Endothelial cell (in vitro differentiated cells): ENCODE data around the gene XYLT1. TPM values are rescaled to one million over a fixed set of nuclear protein-coding genes. Genes with fewer than 3 reads are reported as not detected.

Experiments used
- DNase-seq: peaks from one replicate; pipeline ENCODE4 v3.0.0; 2021; ENCODE audit warnings: low spot score
- H3K27ac Mint-ChIP-seq: one replicate; pipeline ENCODE4 v1.8.0; 2021; ENCODE audit warnings: mixed read lengths, inconsistent platforms; ENCODE audit not compliant: unreplicated experiment
- H3K27me3 Mint-ChIP-seq: one replicate; pipeline ENCODE4 v1.8.0; 2021; ENCODE audit warnings: mild to moderate bottlenecking, moderate library complexity, mixed read lengths, inconsistent platforms; ENCODE audit not compliant: unreplicated experiment
- H3K36me3 Mint-ChIP-seq: one replicate; pipeline ENCODE4 v1.8.0; 2021; ENCODE audit warnings: mild to moderate bottlenecking, low read depth, mixed read lengths, inconsistent platforms; ENCODE audit not compliant: unreplicated experiment
- H3K4me1 Mint-ChIP-seq: one replicate; pipeline ENCODE4 v1.8.0; 2021; ENCODE audit warnings: mild to moderate bottlenecking, mixed read lengths, inconsistent platforms; ENCODE audit not compliant: unreplicated experiment
- H3K4me3 Mint-ChIP-seq: one replicate; pipeline ENCODE4 v1.8.0; 2021; ENCODE audit warnings: mild to moderate bottlenecking, mixed read lengths, inconsistent platforms; ENCODE audit not compliant: unreplicated experiment
- H3K9me3 Mint-ChIP-seq: one replicate; pipeline ENCODE4 v1.8.0; 2021; ENCODE audit warnings: mixed read lengths, inconsistent platforms; ENCODE audit not compliant: unreplicated experiment
- CTCF ChIP-seq: fragments of 200-600 bp; sonication (generic); IDR thresholded peaks from one replicate; pipeline ENCODE4 v1.5.0; 2021; ENCODE audit warnings: antibody characterized with exemption; ENCODE audit not compliant: unreplicated experiment
- total RNA-seq: library from RNA; stranded (reverse); fragmentation: NEBNext Ultra II Directional; extraction: Animal tissue kit (Norgen Biotek cat#: 25700); gene quantifications from one replicate; pipeline ENCODE4 v1.2.1, GENCODE V29; 2021; ENCODE audit not compliant: unreplicated experiment

The XYLT1 gene
- total RNA-seq, 1 donor from 2014 or later, result 11.1 TPM

GRCh38 chr16:17295948-17296347, 174.8 kb downstream of the XYLT1 start:
- H3K4me1 Mint-ChIP-seq, result no peaks in the 10 kb centered on the region
- H3K27ac Mint-ChIP-seq, result no peak overlapping the region
- H3K27me3 Mint-ChIP-seq, result peaks cover 3% of the 10 kb centered on the region

GRCh38 chr16:17294856-17295255, 175.9 kb downstream of the XYLT1 start:
- H3K27ac Mint-ChIP-seq, result no peak overlapping the region
- TF ChIP-seq CTCF, result no peak
- H3K27me3 Mint-ChIP-seq, result peaks cover 3% of the 10 kb centered on the region
- H3K4me1 Mint-ChIP-seq, result no peaks in the 10 kb centered on the region
- no peaks in the 10 kb centered on the region for H3K9me3 Mint-ChIP-seq
- no peak for DNase-seq
- no peaks in the 10 kb centered on the region for H3K36me3 Mint-ChIP-seq
- H3K4me3 Mint-ChIP-seq, result no peak overlapping the region

More at GRCh38 chr16:17295948-17296347, 174.8 kb downstream of the XYLT1 start:
- TF ChIP-seq CTCF, result no peak
- no peak overlapping the region for H3K4me3 Mint-ChIP-seq
- H3K36me3 Mint-ChIP-seq, result no peaks in the 10 kb centered on the region
- H3K9me3 Mint-ChIP-seq, result no peaks in the 10 kb centered on the region
- no peak for DNase-seq

GRCh38 chr16:17293813-17294558, 176.8 kb downstream of the XYLT1 start:
- Mint-ChIP-seq H3K4me3 (no peak overlapping the region), H3K27ac (no peak overlapping the region), H3K4me1 (no peaks in the 10 kb centered on the region), H3K36me3 (no peaks in the 10 kb centered on the region), H3K27me3 (peaks cover 4% of the 10 kb centered on the region), H3K9me3 (no peaks in the 10 kb centered on the region)
- no peak for DNase-seq
- no peak for TF ChIP-seq CTCF

- no peak for DNase-seq
- Mint-ChIP-seq H3K4me1 (no peaks in the 10 kb centered on the region), H3K4me3 (no peak overlapping the region), H3K36me3 (no peaks in the 10 kb centered on the region), H3K27me3 (peaks cover 8% of the 10 kb centered on the region), H3K9me3 (no peaks in the 10 kb centered on the region), H3K27ac (no peak overlapping the region)
- no peak for TF ChIP-seq CTCF
Observed at GRCh38 chr16:17291289-17291688, 179.5 kb downstream of the XYLT1 start.
